HG02852 (cell line): Measurements from ENCODE around the gene SIK3.
"Not testable (repeated sequence)": the region's sequence is repeated elsewhere in the genome, so short reads cannot be mapped to it uniquely, and the experiment has no call there.

Experiments used
- ATAC-seq: cut with Tn5 transposase; IDR thresholded peaks from one replicate; pipeline ENCODE4 v1.9.1; 2021; ENCODE audit warnings: mild to moderate bottlenecking, moderate library complexity; ENCODE audit not compliant: unreplicated experiment

The SIK3 gene

GRCh38 chr11:117098269-117099232, at the start of gene SIK3:
Gene SIK3 (minus strand): TSS chr11:117098428. CDS start chr11:117098415, 13 bp downstream.
- peak; percentile 75 for ATAC-seq

- ATAC-seq = no peak
These were observed 48.3 kb upstream of the SIK3 start for GRCh38 chr11:117146521-117146920.

- ATAC-seq = no peak
These were observed 47.1 kb upstream of the SIK3 start for GRCh38 chr11:117145393-117145761.

GRCh38 chr11:117144477-117145392, 46.5 kb upstream of the SIK3 start:
- ATAC-seq = peak; percentile 49

GRCh38 chr11:117143871-117144476, 45.7 kb upstream of the SIK3 start, which contains the start of gene PAFAH1B2:
Gene PAFAH1B2 (plus strand): TSS chr11:117144287. CDS start chr11:117152448, 8,161 bp downstream.
- ATAC-seq = peak; percentile 92

GRCh38 chr11:117143390-117143789, 45.2 kb upstream of the SIK3 start:
- ATAC-seq = no peak

- ATAC-seq = not testable (repeated sequence)
These were observed 39.2 kb upstream of the SIK3 start for GRCh38 chr11:117137223-117138086.

- ATAC-seq = not testable (repeated sequence)
These were observed 36.8 kb upstream of the SIK3 start for GRCh38 chr11:117134979-117135378.

- no peak for ATAC-seq
These were observed 36.2 kb upstream of the SIK3 start for GRCh38 chr11:117134431-117134830.

- no peak for ATAC-seq
These were observed 32.7 kb upstream of the SIK3 start for GRCh38 chr11:117130879-117131278.

GRCh38 chr11:117130396-117130795, 32.2 kb upstream of the SIK3 start:
- ATAC-seq = not testable (repeated sequence)

- no peak for ATAC-seq
These were observed 30.1 kb upstream of the SIK3 start for GRCh38 chr11:117128289-117128688.

- ATAC-seq = no peak
These were observed 29.1 kb upstream of the SIK3 start for GRCh38 chr11:117127171-117127901.

GRCh38 chr11:117126223-117126965, 28.2 kb upstream of the SIK3 start:
- ATAC-seq = no peak

GRCh38 chr11:117122556-117122955, 24.3 kb upstream of the SIK3 start:
- no peak for ATAC-seq

GRCh38 chr11:117121176-117121575, 22.9 kb upstream of the SIK3 start:
- ATAC-seq = no peak

- no peak for ATAC-seq
These were observed 19.5 kb upstream of the SIK3 start for GRCh38 chr11:117117681-117118080.

GRCh38 chr11:117112939-117113338, 14.7 kb upstream of the SIK3 start:
- ATAC-seq = not testable (repeated sequence)

- ATAC-seq = not testable (repeated sequence)
These were observed 14.3 kb upstream of the SIK3 start for GRCh38 chr11:117112497-117112896.
